Activated T-helper 17 cell treated with anti-CD3 and anti-CD28 coated beads, Interleukin-2, amount 50 U/mL, for 72 hours (primary cell): ENCODE data around the gene DBN1. TPM values are rescaled to one million over a fixed set of nuclear protein-coding genes. Genes with fewer than 3 reads are reported as not detected.
"Not testable (repeated sequence)": the region's sequence is repeated elsewhere in the genome, so short reads cannot be mapped to it uniquely, and the experiment has no call there.

Experiments used
- ATAC-seq: fragments of 150-1000 bp; cut with Tn5 transposase; replicated peaks from 2 replicates; pipeline ENCODE4 v1.10.0; 2021; ENCODE audit warnings: mild to moderate bottlenecking, moderate library complexity
- H3K27ac Mint-ChIP-seq: one replicate; pipeline ENCODE4 v1.8.0; 2022; ENCODE audit warnings: mixed read lengths
- H3K27me3 Mint-ChIP-seq: one replicate; pipeline ENCODE4 v1.8.0; 2022; ENCODE audit warnings: mixed read lengths
- H3K36me3 Mint-ChIP-seq: one replicate; pipeline ENCODE4 v1.8.0; 2022; ENCODE audit warnings: low read depth, mild to moderate bottlenecking, mixed read lengths
- H3K4me1 Mint-ChIP-seq: one replicate; pipeline ENCODE4 v1.8.0; 2022; ENCODE audit warnings: mixed read lengths
- H3K4me3 Mint-ChIP-seq: one replicate; pipeline ENCODE4 v1.8.0; 2022; ENCODE audit warnings: mild to moderate bottlenecking, mixed read lengths
- H3K9me3 Mint-ChIP-seq: one replicate; pipeline ENCODE4 v1.8.0; 2022; ENCODE audit warnings: mixed read lengths
- total RNA-seq, 2 donors: library from RNA; stranded (reverse); gene quantifications; one replicate each; pipeline ENCODE4 v1.2.3, GENCODE V29; 2022

DBN1 gene
- total RNA-seq, 2 donors from 2014 or later = 2.3 to 3.1 TPM

GRCh38 chr5:177425196-177425800 is 48.1 kb downstream of the DBN1 start:
- H3K9me3 Mint-ChIP-seq = no peaks in the 10 kb centered on the region
- H3K27me3 Mint-ChIP-seq = no peaks in the 10 kb centered on the region
- peak overlapping the region; percentile 98 for H3K27ac Mint-ChIP-seq
- no peak for ATAC-seq
- H3K4me1 Mint-ChIP-seq = peaks cover 19% of the 10 kb centered on the region
- H3K4me3 Mint-ChIP-seq = peak overlapping the region; percentile 97
- peaks cover 41% of the 10 kb centered on the region for H3K36me3 Mint-ChIP-seq

- Mint-ChIP-seq H3K27me3 (no peaks in the 10 kb centered on the region), H3K4me1 (peaks cover 7% of the 10 kb centered on the region), H3K9me3 (no peaks in the 10 kb centered on the region), H3K36me3 (peaks cover 25% of the 10 kb centered on the region), H3K27ac (no peak overlapping the region), H3K4me3 (no peak overlapping the region)
- no peak for ATAC-seq
Observed at GRCh38 chr5:177423671-177424070, 49.8 kb downstream of the DBN1 start.

GRCh38 chr5:177421062-177421798 is 52.2 kb downstream of the DBN1 start:
- Mint-ChIP-seq H3K4me3 (no peak overlapping the region), H3K9me3 (no peaks in the 10 kb centered on the region), H3K27ac (no peak overlapping the region), H3K4me1 (peaks cover 7% of the 10 kb centered on the region), H3K27me3 (no peaks in the 10 kb centered on the region), H3K36me3 (peaks cover 4% of the 10 kb centered on the region)
- no peak for ATAC-seq

GRCh38 chr5:177420472-177420871 is 53.0 kb downstream of the DBN1 start:
- H3K36me3 Mint-ChIP-seq, H3K4me3 Mint-ChIP-seq, H3K27me3 Mint-ChIP-seq, H3K27ac Mint-ChIP-seq, ATAC-seq, H3K4me1 Mint-ChIP-seq, H3K9me3 Mint-ChIP-seq: not testable (repeated sequence)

- no peak for ATAC-seq
- Mint-ChIP-seq H3K27me3 (no peaks in the 10 kb centered on the region), H3K27ac (no peak overlapping the region), H3K9me3 (no peaks in the 10 kb centered on the region), H3K4me3 (no peak overlapping the region), H3K36me3 (no peaks in the 10 kb centered on the region), H3K4me1 (peaks cover 5% of the 10 kb centered on the region)
Observed at GRCh38 chr5:177419046-177419445, 54.4 kb downstream of the DBN1 start.

GRCh38 chr5:177417081-177417480 is 56.4 kb downstream of the DBN1 start:
- not testable (repeated sequence) for H3K9me3 Mint-ChIP-seq, ATAC-seq, H3K36me3 Mint-ChIP-seq, H3K27ac Mint-ChIP-seq, H3K27me3 Mint-ChIP-seq, H3K4me3 Mint-ChIP-seq
- peaks cover 17% of the 10 kb centered on the region for H3K4me1 Mint-ChIP-seq

GRCh38 chr5:177414481-177414880 is 59.0 kb downstream of the DBN1 start:
- no peaks in the 10 kb centered on the region for H3K36me3 Mint-ChIP-seq
- H3K27ac Mint-ChIP-seq = no peak overlapping the region
- no peak overlapping the region for H3K4me3 Mint-ChIP-seq
- no peaks in the 10 kb centered on the region for H3K9me3 Mint-ChIP-seq
- no peak for ATAC-seq
- H3K4me1 Mint-ChIP-seq = peaks cover 23% of the 10 kb centered on the region
- no peaks in the 10 kb centered on the region for H3K27me3 Mint-ChIP-seq

GRCh38 chr5:177412603-177413233 is 60.7 kb downstream of the DBN1 start:
- Mint-ChIP-seq H3K4me1 (peaks cover 23% of the 10 kb centered on the region), H3K36me3 (no peaks in the 10 kb centered on the region), H3K27me3 (no peaks in the 10 kb centered on the region), H3K4me3 (peak overlapping the region; percentile 62), H3K9me3 (no peaks in the 10 kb centered on the region), H3K27ac (peak overlapping the region; percentile 83)
- ATAC-seq = peak; percentile 91

- no peak overlapping the region for H3K4me3 Mint-ChIP-seq
- peaks cover 23% of the 10 kb centered on the region for H3K4me1 Mint-ChIP-seq
- no peaks in the 10 kb centered on the region for H3K27me3 Mint-ChIP-seq
- H3K27ac Mint-ChIP-seq = no peak overlapping the region
- ATAC-seq = no peak
- no peaks in the 10 kb centered on the region for H3K9me3 Mint-ChIP-seq
- no peaks in the 10 kb centered on the region for H3K36me3 Mint-ChIP-seq
Observed at GRCh38 chr5:177410575-177410974, 62.9 kb downstream of the DBN1 start.

GRCh38 chr5:177409043-177409801 is 64.2 kb downstream of the DBN1 start, which contains the start of gene F12:
F12 (minus strand) TSS chr5:177409564; CDS start chr5:177409527, 37 bp downstream.
- no peak for ATAC-seq
- Mint-ChIP-seq H3K27ac (peak within 1 kb of the TSS; percentile 33), H3K4me3 (no peak within 1 kb of the TSS), H3K36me3 (no peaks in the 10 kb centered on the region), H3K9me3 (no peaks in the 10 kb centered on the region), H3K27me3 (no peaks in the 10 kb centered on the region), H3K4me1 (peaks cover 18% of the 10 kb centered on the region)

Other genes with a start within 250 kb of the DBN1 start
- gene RAB24, start 169.9 kb downstream of the DBN1 start, total RNA-seq = 10 to 100 TPM; 21.5 to 28.7 TPM
- gene PRELID1, start 169.8 kb downstream of the DBN1 start, total RNA-seq = 100 to 1,000 TPM; 142 to 314 TPM
- gene MXD3, start 161.7 kb downstream of the DBN1 start, total RNA-seq = 10 to 100 TPM; 21.9 to 26.0 TPM
- gene LMAN2, start 122.0 kb downstream of the DBN1 start, total RNA-seq = 100 to 1,000 TPM in 1 of 2 donors, 10 to 100 TPM in 1; 94.3 to 122 TPM
- 100 to 1,000 TPM in 1 of 2 donors, 10 to 100 TPM in 1; 45.5 to 102 TPM for gene RGS14, start 115.7 kb downstream of the DBN1 start, total RNA-seq
- gene SLC34A1, start 89.2 kb downstream of the DBN1 start, total RNA-seq = 1 to 10 TPM in 1 of 2 donors, under 1 TPM in 1; 0.56 to 1.1 TPM
- not detected for gene PFN3, start 73.0 kb downstream of the DBN1 start, total RNA-seq
- 1 to 10 TPM; 3.7 to 4.6 TPM for gene F12, start 64.1 kb downstream of the DBN1 start, total RNA-seq
- gene GRK6, start 47.0 kb downstream of the DBN1 start, total RNA-seq = 100 to 1,000 TPM; 108 to 130 TPM
- gene PRR7, start 26.8 kb downstream of the DBN1 start, total RNA-seq = 10 to 100 TPM in 1 of 2 donors, 1 to 10 TPM in 1; 8.2 to 13.6 TPM
- gene PDLIM7, start 24.0 kb upstream of the DBN1 start, total RNA-seq = 10 to 100 TPM; 34.9 to 38.8 TPM
- 10 to 100 TPM in 1 of 2 donors, 1 to 10 TPM in 1; 5.6 to 13.7 TPM for gene DOK3, start 36.2 kb upstream of the DBN1 start, total RNA-seq
- gene DDX41, start 43.3 kb upstream of the DBN1 start, total RNA-seq = 100 to 1,000 TPM; 116 to 149 TPM
- gene FAM193B, start 80.9 kb upstream of the DBN1 start, total RNA-seq = 10 to 100 TPM; 67.5 to 72.3 TPM
- 100 to 1,000 TPM in 1 of 2 donors, 10 to 100 TPM in 1; 97.7 to 118 TPM for gene TMED9, start 118.6 kb upstream of the DBN1 start, total RNA-seq
- 10 to 100 TPM; 11.6 to 14.3 TPM for gene B4GALT7, start 126.5 kb upstream of the DBN1 start, total RNA-seq